GM23338 (cell line): ENCODE data around the gene PPARD.

Experiments
- CREB1 ChIP-seq: fragments of 250-450 bp; sonication (Bioruptor Pico); IDR thresholded peaks from 2 replicates; pipeline ENCODE4 v1.5.0; 2020; ENCODE audit warnings: low read depth, mild to moderate bottlenecking, moderate library complexity
- EZH2 ChIP-seq: fragments of 200-600 bp; sonication (generic); IDR thresholded peaks from one replicate; pipeline ENCODE4 v1.8.0; 2017; ENCODE audit warnings: antibody characterized with exemption, mild to moderate bottlenecking, low read depth; ENCODE audit not compliant: unreplicated experiment
- POLR2AphosphoS5 ChIP-seq: IDR thresholded peaks from 2 replicates; pipeline ENCODE4 v1.6.1; 2016; ENCODE audit warnings: antibody characterized with exemption, low read depth
- TF ChIP-seq, protein P1 (sequence below), 2 experiments: fragments of 200-600 bp in 1 of 2; sonication (generic) in 1 of 2; conservative IDR thresholded peaks; 2 replicates each; pipeline versions ENCODE4 v1.5.1 to v1.6.1; 2016 to 2017; ENCODE audit warnings: antibody characterized with exemption in 2 of 2, low read depth in 2 of 2, mild to moderate bottlenecking in 2 of 2, moderate library complexity in 1 of 2
- TF ChIP-seq, protein P2 (sequence below): IDR thresholded peaks from one replicate; pipeline ENCODE4 v1.6.1; 2018; ENCODE audit warnings: antibody characterized with exemption; ENCODE audit not compliant: unreplicated experiment
- TF ChIP-seq, protein P3 (sequence below): IDR thresholded peaks from 2 replicates; pipeline ENCODE4 v1.6.1; 2016; ENCODE audit warnings: antibody characterized with exemption

DNA sequence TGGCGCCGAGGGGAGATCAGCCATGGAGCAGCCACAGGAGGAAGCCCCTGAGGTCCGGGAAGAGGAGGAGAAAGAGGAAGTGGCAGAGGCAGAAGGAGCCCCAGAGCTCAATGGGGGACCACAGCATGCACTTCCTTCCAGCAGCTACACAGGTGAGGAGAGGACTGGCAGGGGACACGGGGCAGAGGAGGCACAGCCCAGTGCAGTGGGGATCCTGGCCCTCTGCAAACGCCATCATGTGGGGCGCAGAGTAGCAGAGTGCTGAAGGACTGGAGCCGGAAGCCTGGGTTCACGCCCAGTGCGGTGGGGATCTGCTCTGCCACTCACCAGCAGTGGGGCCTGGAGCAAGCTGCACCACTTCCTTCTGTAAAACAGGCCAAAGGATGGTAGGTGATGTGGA, 68.7 kb downstream of the PPARD start:
- TF ChIP-seq POLR2AphosphoS5 (no peak), CREB1 (CRISPR knock-in tag) (no peak), EZH2 (no peak)
- TF ChIP-seq, protein P1, sequence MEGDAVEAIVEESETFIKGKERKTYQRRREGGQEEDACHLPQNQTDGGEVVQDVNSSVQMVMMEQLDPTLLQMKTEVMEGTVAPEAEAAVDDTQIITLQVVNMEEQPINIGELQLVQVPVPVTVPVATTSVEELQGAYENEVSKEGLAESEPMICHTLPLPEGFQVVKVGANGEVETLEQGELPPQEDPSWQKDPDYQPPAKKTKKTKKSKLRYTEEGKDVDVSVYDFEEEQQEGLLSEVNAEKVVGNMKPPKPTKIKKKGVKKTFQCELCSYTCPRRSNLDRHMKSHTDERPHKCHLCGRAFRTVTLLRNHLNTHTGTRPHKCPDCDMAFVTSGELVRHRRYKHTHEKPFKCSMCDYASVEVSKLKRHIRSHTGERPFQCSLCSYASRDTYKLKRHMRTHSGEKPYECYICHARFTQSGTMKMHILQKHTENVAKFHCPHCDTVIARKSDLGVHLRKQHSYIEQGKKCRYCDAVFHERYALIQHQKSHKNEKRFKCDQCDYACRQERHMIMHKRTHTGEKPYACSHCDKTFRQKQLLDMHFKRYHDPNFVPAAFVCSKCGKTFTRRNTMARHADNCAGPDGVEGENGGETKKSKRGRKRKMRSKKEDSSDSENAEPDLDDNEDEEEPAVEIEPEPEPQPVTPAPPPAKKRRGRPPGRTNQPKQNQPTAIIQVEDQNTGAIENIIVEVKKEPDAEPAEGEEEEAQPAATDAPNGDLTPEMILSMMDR (conservative IDR thresholded peaks at IDR 0.05; ENCODE audit: low read depth in 2 of 2), result no peak
- TF ChIP-seq, protein P2, sequence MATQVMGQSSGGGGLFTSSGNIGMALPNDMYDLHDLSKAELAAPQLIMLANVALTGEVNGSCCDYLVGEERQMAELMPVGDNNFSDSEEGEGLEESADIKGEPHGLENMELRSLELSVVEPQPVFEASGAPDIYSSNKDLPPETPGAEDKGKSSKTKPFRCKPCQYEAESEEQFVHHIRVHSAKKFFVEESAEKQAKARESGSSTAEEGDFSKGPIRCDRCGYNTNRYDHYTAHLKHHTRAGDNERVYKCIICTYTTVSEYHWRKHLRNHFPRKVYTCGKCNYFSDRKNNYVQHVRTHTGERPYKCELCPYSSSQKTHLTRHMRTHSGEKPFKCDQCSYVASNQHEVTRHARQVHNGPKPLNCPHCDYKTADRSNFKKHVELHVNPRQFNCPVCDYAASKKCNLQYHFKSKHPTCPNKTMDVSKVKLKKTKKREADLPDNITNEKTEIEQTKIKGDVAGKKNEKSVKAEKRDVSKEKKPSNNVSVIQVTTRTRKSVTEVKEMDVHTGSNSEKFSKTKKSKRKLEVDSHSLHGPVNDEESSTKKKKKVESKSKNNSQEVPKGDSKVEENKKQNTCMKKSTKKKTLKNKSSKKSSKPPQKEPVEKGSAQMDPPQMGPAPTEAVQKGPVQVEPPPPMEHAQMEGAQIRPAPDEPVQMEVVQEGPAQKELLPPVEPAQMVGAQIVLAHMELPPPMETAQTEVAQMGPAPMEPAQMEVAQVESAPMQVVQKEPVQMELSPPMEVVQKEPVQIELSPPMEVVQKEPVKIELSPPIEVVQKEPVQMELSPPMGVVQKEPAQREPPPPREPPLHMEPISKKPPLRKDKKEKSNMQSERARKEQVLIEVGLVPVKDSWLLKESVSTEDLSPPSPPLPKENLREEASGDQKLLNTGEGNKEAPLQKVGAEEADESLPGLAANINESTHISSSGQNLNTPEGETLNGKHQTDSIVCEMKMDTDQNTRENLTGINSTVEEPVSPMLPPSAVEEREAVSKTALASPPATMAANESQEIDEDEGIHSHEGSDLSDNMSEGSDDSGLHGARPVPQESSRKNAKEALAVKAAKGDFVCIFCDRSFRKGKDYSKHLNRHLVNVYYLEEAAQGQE, result no peak
- TF ChIP-seq, protein P3, sequence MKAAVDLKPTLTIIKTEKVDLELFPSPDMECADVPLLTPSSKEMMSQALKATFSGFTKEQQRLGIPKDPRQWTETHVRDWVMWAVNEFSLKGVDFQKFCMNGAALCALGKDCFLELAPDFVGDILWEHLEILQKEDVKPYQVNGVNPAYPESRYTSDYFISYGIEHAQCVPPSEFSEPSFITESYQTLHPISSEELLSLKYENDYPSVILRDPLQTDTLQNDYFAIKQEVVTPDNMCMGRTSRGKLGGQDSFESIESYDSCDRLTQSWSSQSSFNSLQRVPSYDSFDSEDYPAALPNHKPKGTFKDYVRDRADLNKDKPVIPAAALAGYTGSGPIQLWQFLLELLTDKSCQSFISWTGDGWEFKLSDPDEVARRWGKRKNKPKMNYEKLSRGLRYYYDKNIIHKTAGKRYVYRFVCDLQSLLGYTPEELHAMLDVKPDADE, result no peak
